ENCODE measurements around the gene GCGR. TPM values are rescaled to one million over a fixed set of nuclear protein-coding genes. Genes with fewer than 3 reads are reported as not detected.

GCGR gene
- total RNA-seq, 1 donor: not detected

DNA sequence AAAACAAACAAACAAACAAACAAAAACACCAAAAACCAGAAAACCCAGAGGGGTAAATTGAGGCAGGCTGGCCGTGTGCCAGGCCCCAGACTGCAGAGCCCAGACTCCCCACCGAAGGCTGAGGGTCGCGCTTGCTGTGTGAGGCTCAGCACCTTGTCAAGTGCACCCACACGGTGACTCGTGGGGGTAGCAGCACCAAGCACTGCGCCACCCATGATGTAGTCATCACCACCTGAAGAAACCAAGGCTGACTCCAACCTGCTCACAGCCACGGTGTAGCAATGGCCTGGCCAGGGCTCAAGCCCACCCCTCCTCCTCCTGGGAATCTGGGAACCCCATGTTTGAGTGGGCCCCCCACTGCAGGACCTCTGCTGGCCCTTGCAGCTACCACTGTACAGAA lies 17.2 kb downstream of the GCGR start:
- TF ChIP-seq, protein P1, sequence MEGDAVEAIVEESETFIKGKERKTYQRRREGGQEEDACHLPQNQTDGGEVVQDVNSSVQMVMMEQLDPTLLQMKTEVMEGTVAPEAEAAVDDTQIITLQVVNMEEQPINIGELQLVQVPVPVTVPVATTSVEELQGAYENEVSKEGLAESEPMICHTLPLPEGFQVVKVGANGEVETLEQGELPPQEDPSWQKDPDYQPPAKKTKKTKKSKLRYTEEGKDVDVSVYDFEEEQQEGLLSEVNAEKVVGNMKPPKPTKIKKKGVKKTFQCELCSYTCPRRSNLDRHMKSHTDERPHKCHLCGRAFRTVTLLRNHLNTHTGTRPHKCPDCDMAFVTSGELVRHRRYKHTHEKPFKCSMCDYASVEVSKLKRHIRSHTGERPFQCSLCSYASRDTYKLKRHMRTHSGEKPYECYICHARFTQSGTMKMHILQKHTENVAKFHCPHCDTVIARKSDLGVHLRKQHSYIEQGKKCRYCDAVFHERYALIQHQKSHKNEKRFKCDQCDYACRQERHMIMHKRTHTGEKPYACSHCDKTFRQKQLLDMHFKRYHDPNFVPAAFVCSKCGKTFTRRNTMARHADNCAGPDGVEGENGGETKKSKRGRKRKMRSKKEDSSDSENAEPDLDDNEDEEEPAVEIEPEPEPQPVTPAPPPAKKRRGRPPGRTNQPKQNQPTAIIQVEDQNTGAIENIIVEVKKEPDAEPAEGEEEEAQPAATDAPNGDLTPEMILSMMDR (IDR thresholded peaks at IDR 0.05; ENCODE audit: insufficient read depth, low read length): no peak
- no peak for DNase-seq (ENCODE audit: low read depth)
- H3K4me3 ChIP-seq (ENCODE audit: low read depth, low read length): no peak overlapping the region

DNA sequence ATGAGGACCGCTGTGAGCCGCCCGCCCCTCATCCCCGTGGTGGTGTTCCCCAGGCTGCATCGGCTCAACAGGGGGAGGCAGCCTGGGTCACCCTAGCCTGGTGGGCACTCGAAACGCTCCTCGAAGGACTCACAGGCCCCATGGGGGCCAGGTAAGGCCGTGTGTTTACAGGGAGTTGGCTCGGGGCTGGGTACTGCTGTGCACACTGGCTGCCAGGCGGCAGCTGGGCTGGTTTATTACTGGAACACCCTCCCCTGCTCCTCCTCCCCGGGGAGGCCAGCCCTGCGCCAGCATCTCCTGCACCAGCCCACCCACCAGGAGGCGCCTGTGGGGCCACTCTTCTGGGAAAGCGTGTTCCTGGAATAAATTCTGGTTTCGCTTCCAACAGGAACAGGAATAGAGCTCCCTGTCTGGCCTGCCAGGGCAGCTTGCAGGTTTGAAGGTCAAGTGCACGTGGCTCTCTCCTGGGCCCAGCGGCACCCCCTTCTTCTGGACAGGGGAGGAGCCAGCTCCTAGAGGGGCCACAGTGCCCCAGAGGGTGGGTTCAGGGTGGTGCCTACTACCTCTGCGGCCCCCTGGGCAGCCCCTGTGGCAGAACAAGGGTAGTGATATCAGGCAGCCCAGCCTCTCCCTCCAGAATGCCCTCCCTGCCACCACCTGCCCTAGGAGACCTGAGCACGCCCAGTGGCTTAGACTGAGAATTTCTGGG lies 17.8 kb downstream of the GCGR start:
- TF ChIP-seq, protein P1 (IDR thresholded peaks at IDR 0.05; ENCODE audit: insufficient read depth, low read length): peak; percentile 58
- DNase-seq (ENCODE audit: low read depth): peak; percentile 55
- H3K4me3 ChIP-seq (ENCODE audit: low read depth, low read length): no peak overlapping the region

DNA sequence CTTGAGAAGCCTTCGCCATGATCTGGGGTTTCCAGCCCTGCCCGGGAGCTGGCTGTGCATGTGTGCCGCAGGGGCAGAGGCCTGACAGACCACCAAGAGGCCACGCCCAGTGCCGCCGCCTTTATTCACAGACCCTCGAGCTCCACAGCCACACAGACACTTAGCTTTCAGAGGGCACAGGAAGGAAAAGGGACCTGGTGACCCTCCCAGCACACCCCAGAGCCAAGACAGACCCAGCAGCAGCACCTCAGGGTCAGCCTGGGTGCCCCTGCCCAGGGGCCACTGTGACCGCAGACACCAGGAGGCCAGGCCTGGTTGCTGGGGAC lies 18.3 kb downstream of the GCGR start:
- DNase-seq (ENCODE audit: low read depth): no peak
- TF ChIP-seq, protein P1 (IDR thresholded peaks at IDR 0.05; ENCODE audit: insufficient read depth, low read length): no peak
- no peak overlapping the region for H3K4me3 ChIP-seq (ENCODE audit: low read depth, low read length)

DNA sequence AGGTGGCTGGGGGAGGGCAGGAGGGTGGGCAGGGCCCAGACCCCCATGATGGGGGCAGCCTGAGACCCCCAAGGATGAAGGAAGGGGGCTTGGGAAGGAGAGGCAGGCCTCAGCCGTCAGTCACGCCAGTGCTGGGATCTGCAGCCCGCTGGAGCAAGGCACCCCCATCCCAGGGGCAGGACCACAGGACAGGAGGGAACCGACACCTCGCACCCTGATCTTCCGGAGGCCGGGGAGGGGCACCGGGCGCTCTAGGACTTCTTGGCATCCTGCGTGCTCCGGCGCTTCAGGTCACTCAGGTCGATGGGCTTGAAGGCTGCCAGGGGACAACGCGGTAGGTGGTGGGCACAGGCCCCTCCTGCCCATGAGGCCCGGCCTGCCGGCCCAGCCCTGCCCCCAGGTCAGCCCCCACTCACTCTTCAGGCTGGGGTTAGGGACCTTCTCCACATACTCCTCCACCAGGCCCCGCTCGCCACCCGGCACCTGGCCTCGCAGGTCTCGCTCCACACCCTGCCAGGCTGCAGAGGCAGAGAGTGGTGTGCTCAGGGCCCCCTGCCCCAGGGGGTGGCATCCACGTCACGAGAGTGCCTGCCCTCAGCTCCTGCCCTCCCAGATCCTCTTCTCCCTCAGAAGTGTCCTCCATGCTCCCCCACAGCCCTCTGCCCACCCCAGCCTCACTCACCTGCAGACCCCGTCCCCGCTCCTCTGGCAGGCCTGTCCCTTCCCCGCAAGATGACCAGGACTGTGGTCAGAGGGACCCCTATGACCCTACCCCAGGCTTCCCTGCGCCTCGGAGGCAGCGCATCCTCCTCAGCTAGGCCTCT lies 19.3 kb downstream of the GCGR start:
- DNase-seq (ENCODE audit: low read depth): no peak
- H3K4me3 ChIP-seq (ENCODE audit: low read depth, low read length): no peak overlapping the region
- TF ChIP-seq, protein P1 (IDR thresholded peaks at IDR 0.05; ENCODE audit: insufficient read depth, low read length): no peak

DNA sequence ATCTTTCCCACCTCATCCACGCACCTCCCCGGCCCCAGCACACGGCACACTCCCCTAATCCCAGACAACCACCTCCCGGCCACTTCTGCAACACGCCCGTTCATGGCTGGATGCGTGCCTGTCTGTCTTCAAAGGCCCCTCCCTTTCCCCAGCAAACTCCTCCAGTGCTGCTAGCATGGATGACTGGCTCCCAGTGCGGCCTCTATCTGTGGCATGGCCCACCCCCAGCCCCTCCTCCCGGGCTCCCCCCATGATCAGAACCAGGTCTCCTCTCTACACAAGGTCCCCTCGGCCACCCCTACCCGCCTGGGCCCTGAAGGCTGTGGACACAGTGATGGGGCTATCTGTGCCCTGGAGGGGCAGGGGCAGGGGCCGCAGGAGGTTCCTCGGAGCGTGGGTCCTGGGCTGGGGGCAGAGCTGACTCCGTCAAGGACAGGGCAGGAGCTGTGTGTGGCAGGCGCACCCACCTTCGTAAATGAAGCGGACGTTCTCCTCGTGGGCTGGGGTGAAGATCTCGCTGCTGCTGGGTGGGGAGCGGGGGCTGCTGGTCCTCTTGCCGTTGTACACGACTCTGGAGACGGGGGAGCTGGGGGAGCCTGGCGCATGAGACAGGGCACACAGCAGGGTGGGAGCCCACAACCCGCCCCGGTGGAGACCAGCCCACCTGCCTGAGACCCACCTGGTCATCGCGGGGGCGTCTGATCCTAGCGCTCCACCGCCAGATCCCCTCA lies 20.0 kb downstream of the GCGR start:
- TF ChIP-seq, protein P1 (IDR thresholded peaks at IDR 0.05; ENCODE audit: insufficient read depth, low read length): no peak
- no peak overlapping the region for H3K4me3 ChIP-seq (ENCODE audit: low read depth, low read length)
- no peak for DNase-seq (ENCODE audit: low read depth)

DNA sequence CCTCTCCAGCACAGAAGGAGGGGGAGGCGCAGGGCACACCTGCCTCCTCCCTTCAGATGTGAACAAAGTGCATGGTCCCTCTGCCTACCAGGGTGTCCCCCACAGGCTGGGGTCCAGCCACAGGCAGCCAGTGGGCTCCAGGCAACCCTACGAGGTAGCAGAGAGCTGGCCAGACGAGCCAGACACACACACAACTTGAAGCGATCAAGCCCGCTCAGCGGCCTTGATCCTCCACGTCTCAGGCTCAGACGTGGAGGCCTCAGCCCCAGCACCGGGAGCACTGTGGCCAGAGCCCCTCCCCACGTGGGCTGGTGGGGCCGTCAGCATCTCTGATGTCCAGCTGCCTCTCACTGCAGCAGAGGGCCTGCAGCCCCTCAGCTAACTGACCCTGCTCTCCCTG lies 20.6 kb downstream of the GCGR start:
- TF ChIP-seq, protein P1 (IDR thresholded peaks at IDR 0.05; ENCODE audit: insufficient read depth, low read length): no peak
- DNase-seq (ENCODE audit: low read depth): no peak
- no peak overlapping the region for H3K4me3 ChIP-seq (ENCODE audit: low read depth, low read length)

Measured in fibroblast of the aortic adventitia (primary cell).